GM19324 (cell line): ENCODE measurements around the gene VRK3.
A peak's percentile ranks its signal among the peaks of the same experiment; 100 is the strongest.
"Not testable (repeated sequence)": the region's sequence is repeated elsewhere in the genome, so short reads cannot be mapped to it uniquely, and the experiment has no call there.

Experiments
- ATAC-seq: cut with Tn5 transposase; IDR thresholded peaks from one replicate; pipeline ENCODE4 v1.9.1; 2021; ENCODE audit warnings: mild to moderate bottlenecking, moderate library complexity; ENCODE audit not compliant: unreplicated experiment, low FRiP score

VRK3 gene, protein sequence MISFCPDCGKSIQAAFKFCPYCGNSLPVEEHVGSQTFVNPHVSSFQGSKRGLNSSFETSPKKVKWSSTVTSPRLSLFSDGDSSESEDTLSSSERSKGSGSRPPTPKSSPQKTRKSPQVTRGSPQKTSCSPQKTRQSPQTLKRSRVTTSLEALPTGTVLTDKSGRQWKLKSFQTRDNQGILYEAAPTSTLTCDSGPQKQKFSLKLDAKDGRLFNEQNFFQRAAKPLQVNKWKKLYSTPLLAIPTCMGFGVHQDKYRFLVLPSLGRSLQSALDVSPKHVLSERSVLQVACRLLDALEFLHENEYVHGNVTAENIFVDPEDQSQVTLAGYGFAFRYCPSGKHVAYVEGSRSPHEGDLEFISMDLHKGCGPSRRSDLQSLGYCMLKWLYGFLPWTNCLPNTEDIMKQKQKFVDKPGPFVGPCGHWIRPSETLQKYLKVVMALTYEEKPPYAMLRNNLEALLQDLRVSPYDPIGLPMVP

DNA sequence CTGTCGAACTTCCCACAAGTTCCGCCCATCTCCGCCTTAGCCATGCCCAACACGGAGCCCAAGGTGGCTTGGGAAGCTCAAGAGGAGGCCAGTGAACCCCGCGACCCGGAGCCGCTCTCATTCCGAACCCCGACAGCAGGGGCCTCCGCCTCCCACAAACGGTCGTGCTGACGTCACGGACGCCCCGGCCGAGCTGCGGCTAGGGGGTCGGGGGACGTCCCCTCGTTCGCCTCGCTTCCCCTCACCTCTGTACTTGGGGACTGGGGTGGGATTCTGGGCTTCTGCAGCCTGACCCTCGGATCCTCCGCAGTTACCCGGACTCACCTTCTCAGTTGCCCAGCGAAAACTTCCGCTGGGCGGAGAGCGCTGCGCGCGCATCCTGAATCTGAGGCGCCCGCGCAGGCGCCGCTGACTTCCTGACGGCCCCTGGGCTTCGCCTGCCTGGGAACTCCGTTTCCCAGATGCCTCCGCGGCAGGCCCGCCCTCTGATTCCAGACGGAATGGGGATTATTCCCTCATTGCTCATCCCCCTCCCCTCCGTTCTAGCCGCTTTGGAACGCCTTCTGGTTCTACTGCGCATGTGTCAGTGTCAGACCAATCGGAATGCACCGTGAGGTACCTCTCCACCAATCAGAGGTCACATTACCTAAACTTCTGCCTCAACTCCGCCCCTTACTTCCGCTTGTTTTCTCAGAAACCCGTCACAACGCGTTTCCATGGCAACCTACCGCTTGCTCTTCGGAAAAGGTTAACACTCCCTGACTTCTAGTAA is at the start of gene VRK3:
VRK3 (minus strand) TSS at position 351 of the 772 bp plus-strand sequence. CDS start 9,210 bp downstream, outside the sequence.
- ATAC-seq: peak; percentile 93

DNA sequence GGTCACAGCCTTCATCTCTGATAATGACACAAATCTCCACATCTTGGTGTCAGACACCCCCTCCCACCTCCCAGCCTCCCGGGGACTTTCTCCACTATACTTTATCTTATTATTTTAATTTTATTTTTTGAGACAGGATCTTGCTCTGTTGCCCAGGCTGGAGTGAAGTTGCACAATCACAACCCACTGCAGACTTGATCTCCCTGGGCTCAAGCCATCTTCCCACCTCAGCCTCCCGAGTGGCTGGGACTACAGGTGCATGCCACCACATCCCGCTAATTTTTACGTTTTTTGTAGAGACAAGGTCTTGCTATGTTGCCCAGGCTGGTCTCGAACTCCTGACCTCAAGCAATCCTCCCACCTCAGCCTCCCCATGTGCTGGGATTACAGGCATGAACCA is 43.2 kb upstream of the VRK3 start:
- not testable (repeated sequence) for ATAC-seq

DNA sequence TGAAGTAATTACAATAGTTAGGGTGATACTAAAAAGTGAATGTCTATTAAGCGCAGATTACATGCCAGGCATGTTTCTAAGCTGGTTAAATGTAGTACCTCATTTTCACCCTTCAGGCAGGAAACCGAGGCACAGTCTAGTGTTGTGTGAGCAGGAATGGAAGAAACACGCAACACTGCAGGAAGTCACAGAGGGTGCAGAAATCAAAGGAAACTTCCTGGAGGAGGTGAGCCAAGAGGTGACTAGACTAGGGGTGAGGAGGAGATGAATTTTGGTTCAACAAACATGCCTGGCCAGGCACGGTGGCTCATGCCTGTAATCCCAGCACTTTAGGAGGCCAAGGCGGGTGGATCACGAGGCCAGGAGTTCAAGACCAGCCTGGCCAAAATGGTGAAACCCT is 42.4 kb upstream of the VRK3 start:
- ATAC-seq: no peak

DNA sequence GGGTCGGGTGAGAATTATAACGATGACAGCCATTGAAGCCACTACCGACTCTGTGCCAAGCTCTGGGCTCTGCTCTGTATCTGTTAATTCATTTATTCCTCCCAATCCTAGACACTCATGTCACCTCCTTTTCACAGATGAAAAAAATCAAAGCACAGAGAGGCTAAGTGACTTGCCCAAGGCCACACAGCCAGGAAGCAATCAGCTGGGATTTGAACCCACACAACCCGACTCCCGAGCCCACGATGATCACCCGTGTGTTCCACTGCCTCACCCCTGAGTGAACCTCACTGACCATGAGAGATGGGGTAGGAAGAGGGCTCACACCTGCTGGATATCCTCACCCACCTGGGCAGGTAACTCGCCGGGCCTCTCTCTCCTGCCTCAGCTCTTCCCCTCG is 40.8 kb upstream of the VRK3 start:
- ATAC-seq: no peak

DNA sequence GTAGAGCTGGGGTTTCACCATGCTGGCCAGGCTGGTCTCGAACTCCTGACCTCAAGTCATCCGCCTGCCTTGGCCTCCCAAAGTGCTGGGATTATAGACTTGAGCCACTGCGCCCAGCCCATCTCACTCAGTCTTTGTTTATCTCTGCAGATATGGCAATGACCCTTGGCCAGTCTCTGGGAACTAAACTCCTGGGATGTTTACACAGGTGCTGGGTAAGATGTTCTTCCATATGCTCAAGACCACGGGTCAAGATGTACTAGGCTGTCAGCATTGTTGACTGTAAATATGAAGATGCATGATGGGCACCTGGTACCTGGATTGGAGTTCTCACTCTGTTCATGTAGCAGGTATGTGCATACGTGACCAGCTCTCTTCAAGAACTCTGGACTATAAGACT is 36.5 kb upstream of the VRK3 start:
- ATAC-seq: no peak

DNA sequence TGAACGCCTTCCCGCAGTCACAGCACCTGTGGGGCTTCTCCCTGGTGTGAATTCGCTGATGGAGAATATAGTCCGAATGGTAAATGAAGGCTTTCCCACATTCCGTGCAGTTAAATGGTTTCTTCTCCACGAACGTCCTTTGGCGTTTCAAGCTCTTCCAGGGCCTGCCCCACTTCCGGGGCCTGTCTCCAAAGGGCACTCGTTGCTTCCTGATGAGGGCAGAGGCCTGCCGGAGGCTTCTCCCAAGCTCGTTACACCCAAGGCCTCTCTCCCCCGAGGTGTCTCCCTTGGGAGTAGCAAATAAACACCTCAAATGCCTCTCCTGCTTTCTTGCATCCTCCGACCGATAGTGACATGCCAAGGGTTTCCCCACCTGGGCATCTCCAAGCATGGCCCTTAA is 34.9 kb upstream of the VRK3 start:
- ATAC-seq: no peak

DNA sequence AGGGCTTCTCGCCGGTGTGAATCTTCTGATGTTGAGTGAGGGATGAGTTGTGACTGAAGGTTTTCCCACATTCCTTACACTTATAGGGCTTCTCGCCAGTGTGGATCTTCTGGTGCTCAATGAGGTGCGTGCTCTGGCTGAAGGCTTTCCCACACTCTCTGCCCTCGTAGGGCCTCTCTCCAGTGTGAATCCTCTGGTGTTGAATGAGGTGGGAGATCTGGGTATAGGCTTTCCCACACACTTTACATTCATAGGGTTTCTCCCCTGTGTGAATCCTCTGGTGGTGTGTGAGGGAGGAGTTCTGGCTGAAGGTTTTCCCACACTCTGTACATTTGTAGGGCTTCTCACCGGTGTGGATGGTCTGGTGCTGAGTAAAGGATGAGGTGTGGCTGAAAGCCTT is 33.9 kb upstream of the VRK3 start:
- no peak for ATAC-seq

DNA sequence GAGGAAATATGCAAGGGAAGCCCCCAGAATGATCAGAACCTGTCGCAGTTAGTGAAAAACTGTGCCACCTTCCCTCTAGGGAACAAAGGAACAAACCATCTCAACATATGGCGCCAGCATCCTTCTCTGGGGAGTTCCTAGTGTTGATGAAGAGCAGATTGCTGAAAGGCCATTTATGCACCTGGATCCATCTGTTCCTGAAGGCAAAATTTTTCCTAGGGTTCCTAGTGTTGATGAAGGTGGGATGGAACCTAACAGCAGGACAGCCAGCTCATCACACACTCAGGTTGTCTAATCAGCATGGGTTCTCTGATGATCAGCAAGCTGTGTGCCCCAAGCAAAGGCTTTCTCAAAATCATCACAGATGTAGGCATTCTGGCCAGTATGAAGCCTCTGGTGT is 33.3 kb upstream of the VRK3 start:
- ATAC-seq: no peak

DNA sequence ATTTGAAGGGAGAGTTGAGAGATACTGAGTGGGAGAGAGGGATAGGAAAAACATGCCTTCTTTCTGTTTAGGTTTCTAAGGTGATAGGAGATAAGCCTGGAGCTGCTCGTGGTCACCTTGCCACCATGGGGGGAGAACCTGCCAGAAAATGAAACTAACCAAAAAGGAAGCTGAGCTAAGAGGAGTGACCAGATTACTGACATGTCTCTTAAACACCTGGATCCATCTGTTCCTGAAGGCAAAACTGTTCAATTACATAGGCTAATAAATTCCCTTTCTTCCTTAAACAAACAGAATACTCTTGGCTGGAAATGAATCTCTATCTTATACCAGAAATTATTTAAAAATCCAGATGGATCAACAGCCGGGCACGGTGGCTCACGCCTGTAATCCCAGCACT is 27.9 kb upstream of the VRK3 start:
- no peak for ATAC-seq

DNA sequence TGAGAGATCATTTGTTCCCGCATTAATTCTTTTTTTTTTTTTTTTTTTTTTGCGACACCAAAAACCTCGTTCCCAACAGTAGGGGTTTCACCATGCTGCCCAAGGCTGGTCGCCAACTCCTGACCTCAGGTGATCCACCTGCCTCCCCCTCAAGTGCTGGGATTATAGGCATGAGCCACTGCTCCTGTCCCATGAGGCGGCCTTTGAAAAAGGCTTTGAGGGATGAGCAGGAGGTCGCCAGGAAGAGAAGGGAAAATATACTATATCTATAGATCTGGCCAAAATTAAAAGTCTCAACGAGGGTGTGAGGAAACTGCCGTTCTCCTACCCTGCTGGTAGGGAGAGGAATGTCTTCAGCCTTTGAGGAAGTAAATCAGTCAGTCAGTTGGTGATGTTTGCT is 26.8 kb upstream of the VRK3 start:
- ATAC-seq: no peak

DNA sequence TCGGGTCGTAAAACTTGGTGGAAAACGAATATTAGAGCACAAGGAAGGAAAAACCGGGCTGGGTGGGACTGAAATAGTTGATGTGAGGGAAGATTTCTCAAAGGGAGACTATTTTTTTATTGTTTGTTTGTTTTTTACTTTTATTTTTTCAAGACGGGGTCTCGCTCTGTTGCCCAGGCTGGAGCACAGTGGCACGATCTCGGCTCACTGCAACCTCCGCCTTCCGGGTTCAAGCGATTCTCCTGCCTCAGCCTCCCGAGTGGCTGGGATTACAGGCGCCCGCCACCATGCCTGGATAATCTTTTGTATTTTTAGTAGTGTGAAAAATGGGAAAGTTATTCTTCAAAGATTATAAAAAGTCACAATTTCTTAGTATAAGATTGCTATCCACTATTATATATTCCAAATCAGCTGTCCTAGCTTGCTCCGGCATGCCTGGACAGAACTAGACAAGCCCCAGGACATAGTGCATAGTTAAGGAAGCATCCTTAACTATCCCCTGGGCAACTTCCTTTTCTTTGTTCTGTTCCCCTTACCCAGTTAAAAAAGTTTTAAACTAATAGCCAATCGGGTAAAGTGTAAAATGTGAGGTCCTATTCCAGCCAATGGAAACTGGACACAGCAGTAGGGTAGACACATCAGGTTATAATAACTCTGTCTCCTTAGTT is 26.2 kb upstream of the VRK3 start:
- not testable (repeated sequence) for ATAC-seq

DNA sequence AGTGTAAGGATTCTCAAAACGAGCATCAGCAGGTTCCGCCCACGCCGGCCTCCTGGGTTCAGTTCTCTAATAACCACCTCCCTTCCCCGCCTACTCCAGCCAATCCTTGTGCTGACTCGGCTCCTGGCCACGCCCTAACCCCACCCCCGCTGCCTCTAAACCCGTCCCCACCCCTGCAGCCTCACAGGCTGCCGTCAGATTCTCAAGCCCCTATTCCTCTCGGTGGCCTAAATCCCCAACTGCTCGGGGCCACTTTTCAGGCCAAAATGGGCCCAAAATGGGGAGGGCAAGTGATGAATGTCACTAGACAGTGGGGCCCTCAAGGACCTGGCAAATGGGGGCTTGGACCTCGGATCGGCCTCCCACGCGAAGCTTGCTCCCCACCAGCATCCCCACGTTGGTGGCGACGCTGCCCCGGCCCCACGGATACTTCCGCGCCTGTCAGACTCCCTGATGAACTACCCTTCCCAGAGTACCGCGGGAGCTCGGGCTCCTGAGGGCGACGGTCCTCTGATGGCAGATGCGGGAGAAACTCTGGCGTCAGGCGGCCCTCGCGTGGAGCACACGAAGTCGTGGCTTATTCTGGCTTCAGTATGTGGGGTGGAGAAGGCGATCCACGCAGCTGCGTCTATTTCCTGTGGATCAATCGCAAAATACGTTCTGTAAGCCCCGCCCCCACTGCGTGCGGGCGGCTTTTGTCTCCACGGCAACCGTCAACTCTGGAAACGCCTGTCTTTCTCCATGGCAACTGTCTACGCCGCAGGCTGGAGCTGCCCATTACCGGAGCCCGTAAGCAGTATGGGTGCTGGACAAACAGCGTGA is 25.4 kb upstream of the VRK3 start:
- no peak for ATAC-seq

DNA sequence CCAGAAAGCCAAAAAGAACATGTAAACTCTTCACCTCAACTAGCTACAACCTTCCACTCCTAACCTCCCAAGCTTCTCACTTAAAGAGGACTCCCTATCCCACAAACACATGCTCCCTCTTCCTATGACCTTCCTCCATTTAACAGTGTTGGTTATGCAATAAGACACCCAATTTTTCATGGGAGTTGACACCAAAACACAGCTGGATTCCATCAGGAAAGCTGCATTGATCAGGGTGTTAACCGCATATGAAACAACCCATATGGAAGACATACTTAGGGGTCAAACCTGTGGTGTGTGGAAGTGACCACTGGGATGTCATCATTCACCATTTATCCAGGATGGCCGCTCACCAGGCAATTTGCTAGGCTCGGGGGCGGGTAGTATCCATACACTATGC is 22.5 kb upstream of the VRK3 start:
- ATAC-seq: no peak

DNA sequence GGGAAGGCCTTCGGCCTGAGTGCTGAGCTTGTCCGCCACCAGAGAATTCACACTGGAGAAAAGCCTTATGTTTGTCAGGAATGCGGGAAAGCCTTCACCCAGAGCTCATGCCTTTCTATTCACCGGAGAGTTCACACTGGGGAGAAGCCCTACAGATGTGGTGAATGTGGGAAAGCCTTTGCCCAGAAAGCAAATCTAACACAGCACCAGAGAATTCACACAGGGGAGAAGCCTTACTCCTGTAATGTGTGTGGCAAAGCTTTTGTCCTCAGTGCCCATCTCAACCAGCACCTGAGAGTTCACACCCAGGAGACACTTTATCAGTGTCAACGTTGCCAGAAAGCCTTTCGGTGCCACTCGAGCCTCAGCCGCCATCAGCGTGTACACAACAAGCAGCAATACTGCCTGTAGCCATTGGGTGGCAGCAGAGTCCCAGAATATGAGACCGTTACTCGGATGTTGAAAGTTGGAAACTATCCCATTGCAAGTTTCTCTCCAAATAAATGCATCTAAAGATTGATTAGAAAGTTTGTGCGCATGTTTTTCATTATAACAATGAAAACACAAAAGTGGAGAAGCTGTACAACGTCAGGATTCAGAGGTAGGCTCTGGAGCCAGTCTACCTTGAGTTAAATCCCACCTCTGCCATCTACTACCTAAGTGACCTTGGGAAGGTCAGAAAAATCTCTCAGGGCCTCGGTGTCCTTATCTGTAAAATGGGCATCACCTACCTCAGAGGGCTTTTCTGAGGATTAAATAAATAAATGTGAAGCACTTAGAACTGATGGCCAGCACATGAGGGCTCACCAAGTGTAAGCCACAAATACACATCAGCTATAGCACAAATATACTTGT is 21.7 kb upstream of the VRK3 start:
- no peak for ATAC-seq

DNA sequence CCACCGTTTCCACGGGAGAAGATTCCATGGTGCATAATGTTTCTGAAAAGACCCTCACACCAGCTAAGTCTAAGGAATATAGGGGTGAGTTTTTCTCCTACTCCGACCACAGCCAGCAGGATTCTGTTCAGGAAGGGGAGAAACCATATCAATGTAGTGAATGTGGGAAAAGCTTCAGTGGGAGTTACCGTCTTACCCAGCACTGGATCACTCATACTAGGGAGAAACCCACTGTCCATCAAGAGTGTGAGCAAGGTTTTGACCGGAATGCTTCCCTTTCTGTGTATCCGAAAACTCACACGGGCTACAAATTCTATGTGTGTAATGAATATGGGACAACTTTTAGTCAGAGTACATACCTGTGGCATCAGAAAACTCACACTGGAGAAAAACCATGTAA is 19.8 kb upstream of the VRK3 start:
- no peak for ATAC-seq

DNA sequence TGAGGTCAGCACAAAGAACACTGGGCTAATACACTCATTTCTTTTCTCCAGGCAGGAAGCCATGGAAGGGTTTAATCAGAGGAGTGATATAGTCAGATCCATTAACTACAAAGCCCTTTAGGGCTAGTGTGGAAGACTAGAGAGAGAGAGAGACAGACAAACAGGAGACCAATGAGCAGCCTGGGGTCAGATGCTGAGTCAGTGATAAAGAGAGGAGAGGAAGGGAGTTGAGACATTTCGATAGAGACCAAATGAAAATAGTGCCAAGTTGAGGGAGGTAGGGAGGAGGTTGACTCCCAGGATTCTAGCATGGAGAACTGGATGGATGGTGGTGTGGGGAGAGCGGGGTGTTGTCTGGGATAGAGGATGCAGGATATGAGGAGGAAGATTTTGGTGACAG is 18.8 kb upstream of the VRK3 start:
- ATAC-seq: no peak

DNA sequence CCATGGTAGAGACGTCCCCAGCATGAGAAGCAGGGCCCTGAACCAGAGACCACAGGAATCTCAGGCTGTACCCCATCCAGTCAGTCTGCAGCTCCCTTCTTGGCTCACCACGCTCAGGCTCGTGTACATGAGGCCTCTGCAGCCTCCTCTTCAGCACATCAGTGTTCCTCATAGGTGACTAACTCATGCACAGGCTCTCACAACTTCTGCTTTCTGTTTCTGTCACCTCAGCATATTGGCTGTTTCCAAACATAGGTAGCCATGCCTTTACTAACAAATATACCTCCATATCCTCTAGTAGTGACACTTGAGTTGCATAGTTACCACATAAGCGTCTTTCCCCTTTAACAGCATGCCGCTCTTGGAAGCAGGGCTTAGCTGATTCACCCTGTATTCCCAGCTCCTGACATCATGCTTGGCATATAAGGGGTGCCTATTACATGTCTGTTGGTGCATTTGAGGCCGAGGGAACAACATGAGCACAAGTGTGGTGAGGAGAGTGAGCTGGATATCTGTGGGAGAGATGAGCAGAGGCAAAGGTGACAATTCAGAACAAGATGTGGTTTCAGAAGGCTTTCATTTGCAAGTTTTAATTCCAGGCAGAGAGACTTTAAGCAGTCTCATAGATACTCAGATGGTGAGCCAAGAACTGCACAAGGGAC is 17.3 kb upstream of the VRK3 start:
- no peak for ATAC-seq

DNA sequence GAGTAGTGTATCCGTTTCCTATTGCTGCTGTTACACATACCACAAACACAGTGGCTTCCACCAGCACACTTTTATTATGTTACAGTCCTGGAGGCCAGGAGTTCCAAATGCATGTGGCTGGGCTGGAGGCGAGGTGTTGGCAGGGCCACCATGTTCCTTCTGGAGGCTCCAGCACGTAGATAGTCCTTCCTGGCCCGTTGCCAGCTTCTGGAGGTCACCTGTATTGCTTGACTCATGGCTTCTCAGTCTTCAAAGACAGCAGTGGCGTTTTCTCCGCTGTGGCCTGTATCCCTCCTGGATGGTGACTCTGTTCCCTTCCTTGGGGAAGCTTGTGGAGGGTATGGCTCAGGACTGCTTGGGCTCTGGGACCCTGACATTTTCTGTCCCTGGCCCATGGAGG is 15.8 kb upstream of the VRK3 start:
- no peak for ATAC-seq

DNA sequence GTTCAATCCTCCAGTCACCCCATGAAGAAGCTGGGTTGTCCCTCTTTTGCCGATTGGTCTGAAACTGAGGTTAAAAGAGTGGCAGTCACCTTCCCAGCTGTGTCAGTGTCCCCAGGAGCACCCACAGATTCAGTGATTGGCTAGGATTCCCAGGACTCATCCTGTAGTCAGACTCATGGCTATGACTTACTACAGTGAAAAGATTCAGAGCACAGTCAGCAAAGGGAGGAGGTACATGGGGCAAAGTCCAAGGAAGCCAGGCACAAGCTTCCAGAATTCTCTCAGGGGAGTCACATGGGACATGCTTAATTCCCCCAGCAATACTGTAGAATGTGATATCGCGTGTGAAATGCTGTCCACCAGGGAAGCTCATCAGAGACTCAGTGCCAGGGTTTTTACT is 14.8 kb upstream of the VRK3 start:
- ATAC-seq: no peak
